ENCODE data around the gene ATP6AP1. TPM values are rescaled to one million over a fixed set of nuclear protein-coding genes. Genes with fewer than 3 reads are reported as not detected.
A peak's percentile ranks its signal among the peaks of the same experiment; 100 is the strongest.

ATP6AP1 gene
- total and polyA plus RNA-seq, 9 of the 15 experiments (the other 6 are each of a cell fraction or from before 2014, with no cell fraction given) = 8.3 to 90.5 (median 52.9) TPM

GRCh38 chrX:154401045-154401799 lies 27.3 kb upstream of the ATP6AP1 start (continued):
- TF ChIP-seq E2F6 (IDR thresholded peaks at IDR 0.05; ENCODE audit: borderline replicate concordance in 1 of 2, extremely low read depth in 1 of 2, insufficient read depth in 1 of 2, insufficient read length in 1 of 2, low read depth in 1 of 2, low read length in 1 of 2, poor library complexity in 1 of 2, severe bottlenecking in 1 of 2) (no peak), SP2 (IDR thresholded peaks at IDR 0.05; ENCODE audit: extremely low read depth, low read depth, low read length, poor library complexity, severe bottlenecking) (no peak), ZNF217 (CRISPR knock-in tag; IDR thresholded peaks at IDR 0.05) (no peak), CAMTA2 (CRISPR knock-in tag; conservative IDR thresholded peaks at IDR 0.05) (no peak), PREB (CRISPR knock-in tag; IDR thresholded peaks at IDR 0.05) (no peak), CHD1 (IDR thresholded peaks at IDR 0.05; ENCODE audit: low read length) (no peak), DPF2 (IDR thresholded peaks at IDR 0.05) (no peak), TCFL5 (CRISPR knock-in tag; conservative IDR thresholded peaks at IDR 0.05) (no peak), MECOM (CRISPR knock-in tag; IDR thresholded peaks at IDR 0.05) (no peak), PURB (CRISPR knock-in tag; IDR thresholded peaks at IDR 0.05; ENCODE audit: low read depth) (no peak), MAFF (IDR thresholded peaks at IDR 0.05; ENCODE audit: low read length) (peak; percentile 10; the same call in 1 of the 2 replicates), ZNF584 (CRISPR knock-in tag; IDR thresholded peaks at IDR 0.05; ENCODE audit: low read depth) (no peak), SREBF1 (IDR thresholded peaks at IDR 0.05; ENCODE audit: borderline replicate concordance, low read depth, low read length) (no peak), HIVEP1 (CRISPR knock-in tag; IDR thresholded peaks at IDR 0.05) (no peak), POLR2AphosphoS2 (IDR thresholded peaks at IDR 0.05; ENCODE audit: low read length) (peak; percentile 99), NR1H2 (CRISPR knock-in tag; IDR thresholded peaks at IDR 0.05) (peak; percentile 35; the same call in 1 of the 2 replicates), KDM1A (IDR thresholded peaks at IDR 0.05) (no peak), HOMEZ (CRISPR knock-in tag; IDR thresholded peaks at IDR 0.05) (no peak), MAFG (tag; conservative IDR thresholded peaks at IDR 0.05) (no peak), CREBBP (IDR thresholded peaks at IDR 0.05; ENCODE audit: low read depth, low read length) (no peak), FOXM1 (IDR thresholded peaks at IDR 0.05; ENCODE audit: low read depth) (no peak), FOXM1 (CRISPR knock-in tag; IDR thresholded peaks at IDR 0.05; ENCODE audit: low read depth) (no peak; the same call in 1 of the 2 replicates), ESRRB (CRISPR knock-in tag; IDR thresholded peaks at IDR 0.05; ENCODE audit: borderline replicate concordance) (peak; percentile 32; the same call in 1 of the 2 replicates), CBX2 (IDR thresholded peaks at IDR 0.05; ENCODE audit: insufficient read depth, low read length, poor library complexity, severe bottlenecking) (no peak), MLX (CRISPR knock-in tag; conservative IDR thresholded peaks at IDR 0.05) (no peak)

All from K562 (cell line).